Coronary artery (tissue), 2 donors: ENCODE data around the gene MAPRE2.

Experiments
- DNase-seq: peaks from one replicate; pipeline ENCODE4 v3.0.0-alpha.2; 2017; ENCODE audit warnings: low spot score
- H3K27ac ChIP-seq, 2 donors: fragments of 200-600 bp; sonication (generic); one replicate each; pipeline ENCODE4 v1.5.1; 2016 to 2019
- H3K4me3 ChIP-seq: fragments of 200-600 bp; sonication (generic); 2 replicates; pipeline ENCODE4 v1.5.1; 2016; ENCODE audit warnings: mild to moderate bottlenecking, moderate library complexity
- CTCF ChIP-seq: fragments of 200-600 bp; sonication (generic); IDR thresholded peaks from one replicate; pipeline ENCODE4 v1.5.1; 2019; ENCODE audit warnings: antibody characterized with exemption

The MAPRE2 gene

GRCh38 chr18:35136248-35136647, 95.0 kb downstream of the MAPRE2 start:
- no peak for DNase-seq
- H3K27ac ChIP-seq, result no peak overlapping the region
- no peak overlapping the region for H3K4me3 ChIP-seq
- TF ChIP-seq CTCF, result no peak

GRCh38 chr18:35136885-35137284, 95.7 kb downstream of the MAPRE2 start:
- DNase-seq, result no peak
- H3K27ac ChIP-seq, result no peak overlapping the region
- no peak overlapping the region for H3K4me3 ChIP-seq
- TF ChIP-seq CTCF, result no peak

- no peak overlapping the region for H3K27ac ChIP-seq
- H3K4me3 ChIP-seq, result no peak overlapping the region
- no peak for DNase-seq
- no peak for TF ChIP-seq CTCF
These were observed 96.4 kb downstream of the MAPRE2 start for GRCh38 chr18:35137632-35138031.

- no peak for DNase-seq
- no peak for TF ChIP-seq CTCF
- Histone ChIP-seq H3K4me3 (no peak overlapping the region), H3K27ac (no peak overlapping the region)
These were observed 97.6 kb downstream of the MAPRE2 start for GRCh38 chr18:35138773-35139172.

GRCh38 chr18:35139517-35139916, 98.3 kb downstream of the MAPRE2 start:
- H3K27ac ChIP-seq, result no peak overlapping the region

GRCh38 chr18:35141077-35141476, 99.9 kb downstream of the MAPRE2 start:
- Histone ChIP-seq H3K4me3 (no peak overlapping the region), H3K27ac (no peak overlapping the region)
- DNase-seq, result no peak
- TF ChIP-seq CTCF, result no peak

More at GRCh38 chr18:35139517-35139916, 98.3 kb downstream of the MAPRE2 start:
- TF ChIP-seq CTCF, result no peak
- H3K4me3 ChIP-seq, result no peak overlapping the region
- DNase-seq, result no peak

- H3K4me3 ChIP-seq, result no peak overlapping the region
- no peak for TF ChIP-seq CTCF
- DNase-seq, result no peak
- H3K27ac ChIP-seq, result no peak overlapping the region
These were observed 100.5 kb downstream of the MAPRE2 start for GRCh38 chr18:35141567-35142274.
